Mesendoderm (in vitro differentiated cells): Measurements from ENCODE around the gene LPAR1.

ENCODE experiments used
- DNase-seq: peaks from one replicate; pipeline ENCODE4 v3.0.0; 2013
- H2AK5ac ChIP-seq: 2 replicates; pipeline ENCODE4 v1.6.1; 2013; ENCODE audit warnings: low read length, inconsistent platforms
- H2BK120ac ChIP-seq: 2 replicates; pipeline ENCODE4 v1.6.1; 2013; ENCODE audit warnings: low read depth, mild to moderate bottlenecking, low read length, moderate library complexity, mixed read lengths
- H2BK15ac ChIP-seq: replicated peaks from 2 replicates; pipeline ENCODE4 v1.6.1; 2013; ENCODE audit warnings: low read depth, mild to moderate bottlenecking, moderate library complexity
- H2BK5ac ChIP-seq: 2 replicates; pipeline ENCODE4 v1.6.1; 2013; ENCODE audit warnings: low read length, inconsistent platforms
- H3K18ac ChIP-seq: 2 replicates; pipeline ENCODE4 v1.6.1; 2013; ENCODE audit warnings: mild to moderate bottlenecking, low read length, mixed read lengths
- H3K23ac ChIP-seq: one replicate; pipeline ENCODE4 v1.6.1; 2013; ENCODE audit warnings: low read length
- H3K27ac ChIP-seq: 2 replicates; pipeline ENCODE4 v1.5.1; 2013; ENCODE audit warnings: low read depth, mild to moderate bottlenecking, inconsistent platforms, low read length, moderate library complexity
- H3K27me3 ChIP-seq: 2 replicates; pipeline ENCODE4 v1.6.1; 2013; ENCODE audit warnings: low read length, control low read depth, mild to moderate bottlenecking, inconsistent platforms; ENCODE audit not compliant: insufficient read depth, poor library complexity
- H3K36me3 ChIP-seq: 2 replicates; pipeline ENCODE4 v1.6.1; 2013; ENCODE audit warnings: low read length, inconsistent platforms; ENCODE audit not compliant: control insufficient read depth, insufficient read depth
- H3K4ac ChIP-seq: one replicate; pipeline ENCODE4 v1.6.1; 2013; ENCODE audit warnings: low read depth, mild to moderate bottlenecking, low read length, moderate library complexity
- H3K4me1 ChIP-seq: 2 replicates; pipeline ENCODE4 v1.6.1; 2013; ENCODE audit warnings: low read depth, low read length, inconsistent platforms; ENCODE audit not compliant: control insufficient read depth
- H3K4me2 ChIP-seq: 2 replicates; pipeline ENCODE4 v1.6.1; 2013; ENCODE audit warnings: low read length
- H3K4me3 ChIP-seq: 2 replicates; pipeline ENCODE4 v1.5.1; 2013; ENCODE audit warnings: mild to moderate bottlenecking, low read length
- H3K56ac ChIP-seq: one replicate; pipeline ENCODE4 v1.6.1; 2013; ENCODE audit warnings: low read length
- H3K79me1 ChIP-seq: 2 replicates; pipeline ENCODE4 v1.6.1; 2013; ENCODE audit warnings: low read length, inconsistent platforms
- H3K79me2 ChIP-seq: 2 replicates; pipeline ENCODE4 v1.6.1; 2013; ENCODE audit warnings: mild to moderate bottlenecking, low read length; ENCODE audit not compliant: control insufficient read depth, insufficient read depth
- H3K9ac ChIP-seq: 2 replicates; pipeline ENCODE4 v1.6.1; 2013; ENCODE audit warnings: low read length, inconsistent platforms
- H4K5ac ChIP-seq: one replicate; pipeline ENCODE4 v1.6.1; 2013; ENCODE audit warnings: low read length
- H4K8ac ChIP-seq: one replicate; pipeline ENCODE4 v1.6.1; 2013; ENCODE audit warnings: low read depth, mild to moderate bottlenecking, control low read depth, low read length, moderate library complexity
- WGBS: extraction: QIAGEN DNeasy Blood & Tissue Kit; methylation state at CpG from one replicate; pipeline ENCODE4 v1.1.7; 2013; ENCODE audit warnings: low lambda C conversion rate, missing lambda C conversion rate; ENCODE audit not compliant: insufficient coverage; ENCODE audit errors: extremely low coverage; 5-methylcytosine and 5-hydroxymethylcytosine counted together

LPAR1 gene

GRCh38 chr9:110938242-110938641, 100.0 kb downstream of the LPAR1 start:
- H3K79me1 ChIP-seq: no peaks in the 10 kb centered on the region
- no peaks in the 10 kb centered on the region for H3K4me1 ChIP-seq
- H3K4ac ChIP-seq: no peak overlapping the region
- no peaks in the 10 kb centered on the region for H3K36me3 ChIP-seq
- no peak for DNase-seq
- no peak overlapping the region for H2BK5ac ChIP-seq
- no peaks in the 10 kb centered on the region for H3K79me2 ChIP-seq
- H2BK15ac ChIP-seq: no peak overlapping the region
- WGBS: no CpG with 5 or more reads among the region's 3 CpGs
- H3K27ac ChIP-seq: no peak overlapping the region
- no peak overlapping the region for H3K18ac ChIP-seq
- H2BK120ac ChIP-seq: no peak overlapping the region
- no peak overlapping the region for H2AK5ac ChIP-seq
- H3K4me2 ChIP-seq: no peak overlapping the region
- peaks cover 2% of the 10 kb centered on the region for H3K27me3 ChIP-seq
- no peak overlapping the region for H3K56ac ChIP-seq
- H3K23ac ChIP-seq: no peak overlapping the region
- no peak overlapping the region for H4K5ac ChIP-seq
- H4K8ac ChIP-seq: no peak overlapping the region
- H3K9ac ChIP-seq: no peak overlapping the region
- no peak overlapping the region for H3K4me3 ChIP-seq

- DNase-seq: no peak
- H3K4me3 ChIP-seq: no peak overlapping the region
- H3K4me2 ChIP-seq: no peak overlapping the region
- no peak overlapping the region for H4K5ac ChIP-seq
- no peak overlapping the region for H3K18ac ChIP-seq
- H2BK15ac ChIP-seq: no peak overlapping the region
- no peaks in the 10 kb centered on the region for H3K79me1 ChIP-seq
- no peak overlapping the region for H3K9ac ChIP-seq
- H3K4me1 ChIP-seq: no peaks in the 10 kb centered on the region
- H3K27ac ChIP-seq: no peak overlapping the region
- no peaks in the 10 kb centered on the region for H3K79me2 ChIP-seq
- H2AK5ac ChIP-seq: no peak overlapping the region
- WGBS: no CpG with 5 or more reads among the region's 3 CpGs
- no peak overlapping the region for H2BK5ac ChIP-seq
- H3K4ac ChIP-seq: no peak overlapping the region
- no peak overlapping the region for H3K23ac ChIP-seq
- no peak overlapping the region for H3K56ac ChIP-seq
- H2BK120ac ChIP-seq: no peak overlapping the region
- peaks cover 2% of the 10 kb centered on the region for H3K27me3 ChIP-seq
- H4K8ac ChIP-seq: no peak overlapping the region
- H3K36me3 ChIP-seq: no peaks in the 10 kb centered on the region
Measured at GRCh38 chr9:110936719-110937452, 101.4 kb downstream of the LPAR1 start.

GRCh38 chr9:110936237-110936636, 102.0 kb downstream of the LPAR1 start:
- Histone ChIP-seq H3K4ac (no peak overlapping the region), H3K9ac (no peak overlapping the region), H3K27ac (no peak overlapping the region), H3K4me3 (no peak overlapping the region), H3K27me3 (peaks cover 2% of the 10 kb centered on the region), H3K23ac (no peak overlapping the region), H4K5ac (no peak overlapping the region), H2BK15ac (no peak overlapping the region), H2BK120ac (no peak overlapping the region), H3K4me2 (no peak overlapping the region), H2AK5ac (no peak overlapping the region), H3K79me2 (no peaks in the 10 kb centered on the region), H3K36me3 (no peaks in the 10 kb centered on the region), H2BK5ac (no peak overlapping the region), H3K18ac (no peak overlapping the region), H3K56ac (no peak overlapping the region), H3K4me1 (no peaks in the 10 kb centered on the region), H4K8ac (no peak overlapping the region), H3K79me1 (no peaks in the 10 kb centered on the region)
- DNase-seq: no peak
- no CpG with 5 or more reads among the region's 3 CpGs for WGBS

- Histone ChIP-seq H3K9ac (no peak overlapping the region), H3K56ac (no peak overlapping the region), H3K36me3 (no peaks in the 10 kb centered on the region), H4K5ac (no peak overlapping the region), H3K4me3 (no peak overlapping the region), H3K4me2 (no peak overlapping the region), H2BK120ac (no peak overlapping the region), H3K4ac (no peak overlapping the region), H3K18ac (no peak overlapping the region), H3K27ac (no peak overlapping the region), H2BK15ac (no peak overlapping the region), H3K27me3 (peaks cover 2% of the 10 kb centered on the region), H4K8ac (no peak overlapping the region), H3K79me2 (no peaks in the 10 kb centered on the region), H3K79me1 (no peaks in the 10 kb centered on the region), H3K23ac (no peak overlapping the region), H2BK5ac (no peak overlapping the region), H3K4me1 (no peaks in the 10 kb centered on the region), H2AK5ac (no peak overlapping the region)
- DNase-seq: no peak
- no CpG with 5 or more reads among the region's 3 CpGs for WGBS
Measured at GRCh38 chr9:110935829-110936228, 102.4 kb downstream of the LPAR1 start.

- H2BK15ac ChIP-seq: no peak overlapping the region
- no peaks in the 10 kb centered on the region for H3K79me1 ChIP-seq
- DNase-seq: no peak
- no peak overlapping the region for H2BK120ac ChIP-seq
- H3K56ac ChIP-seq: no peak overlapping the region
- no peaks in the 10 kb centered on the region for H3K79me2 ChIP-seq
- no peak overlapping the region for H3K9ac ChIP-seq
- H3K18ac ChIP-seq: no peak overlapping the region
- H4K5ac ChIP-seq: no peak overlapping the region
- no peak overlapping the region for H2BK5ac ChIP-seq
- H3K4ac ChIP-seq: no peak overlapping the region
- H2AK5ac ChIP-seq: no peak overlapping the region
- H4K8ac ChIP-seq: no peak overlapping the region
- no peaks in the 10 kb centered on the region for H3K36me3 ChIP-seq
- H3K27ac ChIP-seq: no peak overlapping the region
- no peak overlapping the region for H3K4me2 ChIP-seq
- H3K4me3 ChIP-seq: no peak overlapping the region
- no CpG with 5 or more reads among the region's 4 CpGs for WGBS
- no peaks in the 10 kb centered on the region for H3K4me1 ChIP-seq
- H3K23ac ChIP-seq: no peak overlapping the region
- peaks cover 2% of the 10 kb centered on the region for H3K27me3 ChIP-seq
Measured at GRCh38 chr9:110933350-110934001, 104.8 kb downstream of the LPAR1 start.
